Neural progenitor cell (in vitro differentiated cells): ENCODE results near the gene VAV2.

Experiments used
- EZH2 ChIP-seq: fragments of 200-600 bp; sonication (generic); IDR thresholded peaks from 2 replicates; pipeline ENCODE4 v1.6.1; 2017; ENCODE audit warnings: antibody characterized with exemption, mild to moderate bottlenecking, moderate library complexity
- EZH2phosphoT487 ChIP-seq: fragments of 200-600 bp; sonication (generic); IDR thresholded peaks from 2 replicates; pipeline ENCODE4 v1.6.1; 2017; ENCODE audit warnings: antibody characterized with exemption
- TF ChIP-seq, protein P1 (sequence below): fragments of 200-600 bp; sonication (generic); IDR thresholded peaks from 2 replicates; pipeline ENCODE4 v1.5.1; 2017; ENCODE audit warnings: antibody characterized with exemption, mild to moderate bottlenecking

DNA sequence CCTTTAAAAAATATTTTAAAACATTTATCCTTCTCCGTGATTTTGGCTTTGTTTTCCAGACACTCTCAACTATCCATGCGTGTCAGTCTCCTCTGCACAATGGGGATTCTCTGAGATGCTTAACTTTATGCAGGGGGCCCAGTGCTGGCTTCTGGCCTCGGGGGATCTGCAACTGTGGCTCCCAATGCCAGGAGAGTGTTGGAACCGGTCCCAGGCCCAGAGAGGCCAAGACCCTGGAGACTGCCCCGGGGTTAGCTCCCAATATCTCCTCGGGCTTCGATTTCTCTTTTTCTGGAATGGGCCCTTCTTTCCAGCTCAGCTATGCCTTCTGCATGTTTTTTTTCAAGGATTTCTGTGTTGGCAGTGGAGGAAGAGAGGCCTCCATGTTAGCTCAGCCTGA, 233.9 kb downstream of the VAV2 start:
- TF ChIP-seq, protein P1, sequence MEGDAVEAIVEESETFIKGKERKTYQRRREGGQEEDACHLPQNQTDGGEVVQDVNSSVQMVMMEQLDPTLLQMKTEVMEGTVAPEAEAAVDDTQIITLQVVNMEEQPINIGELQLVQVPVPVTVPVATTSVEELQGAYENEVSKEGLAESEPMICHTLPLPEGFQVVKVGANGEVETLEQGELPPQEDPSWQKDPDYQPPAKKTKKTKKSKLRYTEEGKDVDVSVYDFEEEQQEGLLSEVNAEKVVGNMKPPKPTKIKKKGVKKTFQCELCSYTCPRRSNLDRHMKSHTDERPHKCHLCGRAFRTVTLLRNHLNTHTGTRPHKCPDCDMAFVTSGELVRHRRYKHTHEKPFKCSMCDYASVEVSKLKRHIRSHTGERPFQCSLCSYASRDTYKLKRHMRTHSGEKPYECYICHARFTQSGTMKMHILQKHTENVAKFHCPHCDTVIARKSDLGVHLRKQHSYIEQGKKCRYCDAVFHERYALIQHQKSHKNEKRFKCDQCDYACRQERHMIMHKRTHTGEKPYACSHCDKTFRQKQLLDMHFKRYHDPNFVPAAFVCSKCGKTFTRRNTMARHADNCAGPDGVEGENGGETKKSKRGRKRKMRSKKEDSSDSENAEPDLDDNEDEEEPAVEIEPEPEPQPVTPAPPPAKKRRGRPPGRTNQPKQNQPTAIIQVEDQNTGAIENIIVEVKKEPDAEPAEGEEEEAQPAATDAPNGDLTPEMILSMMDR, result no peak
- no peak for TF ChIP-seq EZH2
- no peak for TF ChIP-seq EZH2phosphoT487
